GM12892 (cell line): ENCODE data around the gene RRP9.

Experiments used
- DNase-seq: peaks from one replicate; pipeline ENCODE4 v3.0.0; 2011; ENCODE audit not compliant: insufficient read length
- FAIRE-seq: peaks from 2 replicates; lab custom pipeline; 2011; peaks lifted over from hg19 to GRCh38; lab: Jason Lieb, UNC
- POLR2A ChIP-seq: IDR thresholded peaks from 2 replicates; pipeline ENCODE4 v1.6.1; 2011; ENCODE audit warnings: low read depth, low read length, control low read depth
- POLR2AphosphoS5 ChIP-seq: IDR thresholded peaks from 2 replicates; pipeline ENCODE4 v1.6.1; 2011; ENCODE audit warnings: low read depth, low read length, control low read depth
- TAF1 ChIP-seq: IDR thresholded peaks from 2 replicates; pipeline ENCODE4 v1.6.1; 2011; ENCODE audit warnings: low read depth, mild to moderate bottlenecking, control low read depth, low read length, borderline replicate concordance

Gene RRP9

GRCh38 chr3:51940648-51941462 is 849 bp downstream of the RRP9 start:
- DNase-seq, result no peak
- no peak for FAIRE-seq
- TF ChIP-seq TAF1 (no peak), POLR2AphosphoS5 (no peak), POLR2A (no peak)

- FAIRE-seq (no peak), DNase-seq (no peak)
- TF ChIP-seq TAF1 (no peak), POLR2A (no peak), POLR2AphosphoS5 (no peak)
Measured at GRCh38 chr3:51938780-51939425, 2.8 kb downstream of the RRP9 start.

GRCh38 chr3:51937611-51938450 is 3.9 kb downstream of the RRP9 start:
- DNase-seq (no peak), FAIRE-seq (no peak)
- TF ChIP-seq TAF1 (no peak), POLR2AphosphoS5 (no peak)

- TF ChIP-seq POLR2AphosphoS5 (no peak), POLR2A (no peak), TAF1 (no peak)
- DNase-seq (no peak), FAIRE-seq (no peak)
Measured at GRCh38 chr3:51937014-51937413, 4.7 kb downstream of the RRP9 start.

- FAIRE-seq (no peak), DNase-seq (no peak)
- no peak for TF ChIP-seq POLR2A
- TF ChIP-seq POLR2AphosphoS5, result no peak
- no peak for TF ChIP-seq TAF1
Measured at GRCh38 chr3:51935886-51936755, 5.6 kb downstream of the RRP9 start.

GRCh38 chr3:51934991-51935885 is 6.5 kb downstream of the RRP9 start:
- DNase-seq, result no peak
- no peak for FAIRE-seq
- TF ChIP-seq TAF1, result no peak
- TF ChIP-seq POLR2A, result no peak
- no peak for TF ChIP-seq POLR2AphosphoS5

GRCh38 chr3:51934139-51934850 is 7.4 kb downstream of the RRP9 start:
- no peak for DNase-seq
- TF ChIP-seq POLR2AphosphoS5, result no peak
- no peak for TF ChIP-seq POLR2A
- TF ChIP-seq TAF1, result no peak

GRCh38 chr3:51933471-51934138 is 8.1 kb downstream of the RRP9 start:
- no peak for DNase-seq
- FAIRE-seq, result no peak
- TF ChIP-seq POLR2A, result no peak
- TF ChIP-seq TAF1, result no peak
- no peak for TF ChIP-seq POLR2AphosphoS5

More at GRCh38 chr3:51934139-51934850, 7.4 kb downstream of the RRP9 start:
- FAIRE-seq, result no peak
